Psoas muscle (tissue), 8 donors: ENCODE measurements around the gene FXYD2. TPM values are rescaled to one million over a fixed set of nuclear protein-coding genes. Genes with fewer than 3 reads are reported as not detected.

ENCODE experiments used
- ATAC-seq, 4 donors: fragments of 200-7000 bp; cut with Tn5 transposase; one replicate each; pipeline ENCODE4 v1.9.1; 2020; ENCODE audit warnings: moderate library complexity in 3 of 4, mild to moderate bottlenecking in 2 of 4
- DNase-seq, 2 donors: peaks; one replicate each; pipeline ENCODE4 v3.0.0-alpha.2; 2020
- H3K27ac ChIP-seq: fragments of 200-600 bp; one replicate; pipeline ENCODE4 v1.8.0; 2022
- H3K27me3 ChIP-seq, 3 donors: fragments of 200-600 bp in 1 of 3; one replicate each; pipeline versions ENCODE4 v1.6.1 to v1.8.0; 2013 to 2022; ENCODE audit warnings: low read length in 2 of 3, mild to moderate bottlenecking in 2 of 3, moderate library complexity in 1 of 3; ENCODE audit not compliant: insufficient read depth in 3 of 3
- H3K36me3 ChIP-seq, 2 donors: fragments of 200-600 bp in 1 of 2; one replicate each; pipeline versions ENCODE4 v1.6.1 to v1.8.0; 2013 to 2022; ENCODE audit warnings: low read depth in 1 of 2, mild to moderate bottlenecking in 1 of 2, moderate library complexity in 1 of 2; ENCODE audit not compliant: insufficient read depth in 1 of 2
- H3K4me1 ChIP-seq: fragments of 200-600 bp; one replicate; pipeline ENCODE4 v1.8.0; 2022
- H3K4me3 ChIP-seq: fragments of 200-600 bp; one replicate; pipeline ENCODE4 v1.8.0; 2022; ENCODE audit warnings: mild to moderate bottlenecking
- H3K9me3 ChIP-seq: fragments of 200-600 bp; one replicate; pipeline ENCODE4 v1.8.0; 2022
- CTCF ChIP-seq: fragments of 200-600 bp; IDR thresholded peaks from one replicate; pipeline ENCODE4 v1.8.0; 2022; ENCODE audit warnings: antibody characterized with exemption
- WGBS, 3 donors: extraction: QIAGEN DNeasy Blood & Tissue Kit; methylation state at CpG; one replicate each; pipeline versions ENCODE4 v1.1.6 to v1.1.7; 2013; 5-methylcytosine and 5-hydroxymethylcytosine counted together
- intact Hi-C, 2 donors: fragments of 100-400 bp; cut with DNase I; formaldehyde crosslinking; loops; one replicate each; pipeline versions ENCODE4 v1.11.0 to v1.14.2; 2022
- polyA plus RNA-seq, 3 donors: library from polyadenylated mRNA; stranded (reverse); fragments of 200-250 nt; gene quantifications; one replicate each; pipeline ENCODE4 v1.2.3, GENCODE V29; 2013
- total RNA-seq, 4 donors: library from RNA; stranded (reverse); fragmentation: NEBNext Ultra II Directional in 2 of 4; extraction: Animal tissue kit (Norgen Biotek cat#: 25700) in 2 of 4; gene quantifications; one replicate each; pipeline versions ENCODE4 v1.2.1 to v1.2.4, GENCODE V29; 2021 to 2023
- donor health status: healthy with polysubstance abuse.
- donor health status: DM: no; HTN: no; CAD: no; lungs with moderate emphysema.
- donor health status: Bipolar disorder and iron deficiency.
- donor health status: healthy.
- donor health status: DM: yes; HTN: yes; CAD: no.
- donor health status: DM: no; HTN: no; CAD: no.
- donor health status: DM: no; HTN: no; CAD: no.
- donor health status: DM: yes; HTN: yes; CAD: no.

Gene FXYD2
- total and polyA plus RNA-seq, 7 donors: 0.17 to 0.69 (median 0.42) TPM; not detected in 2

DNA sequence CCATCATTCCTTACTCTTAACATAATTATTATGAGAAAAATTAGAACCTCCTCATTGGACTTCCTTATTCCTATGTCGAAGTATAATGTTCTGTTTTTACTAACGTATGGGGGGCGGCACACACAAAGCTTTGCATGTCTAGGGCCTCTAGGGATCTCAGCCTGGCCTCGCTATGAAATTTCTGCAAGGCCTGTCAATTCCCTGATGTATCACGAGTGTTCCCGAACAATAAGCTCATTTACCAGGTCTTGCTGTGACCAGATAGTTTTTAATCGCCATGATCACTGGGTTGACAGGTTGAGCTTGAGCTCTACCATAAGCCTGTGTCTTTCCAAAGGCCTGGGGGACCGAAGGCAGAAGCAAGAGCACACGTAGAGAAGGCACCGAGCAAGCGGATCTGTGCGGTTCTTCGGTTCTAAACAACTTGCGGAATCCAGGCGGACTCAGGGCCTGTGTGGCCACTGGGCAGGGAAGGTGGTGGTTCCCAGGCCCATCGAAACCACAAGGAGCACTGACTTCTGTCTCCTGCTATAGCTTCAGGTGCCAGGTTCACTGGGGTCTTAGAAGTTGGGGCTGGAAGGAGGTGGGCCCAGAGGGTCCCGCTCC, 10.4 kb upstream of the FXYD2 start:
- DNase-seq (no peak), ATAC-seq (no peak)
- no peak for TF ChIP-seq CTCF
- intact Hi-C loops: no loop called here
- peaks cover 12% of the 10 kb centered on the region for H3K4me1 ChIP-seq
- no peaks in the 10 kb centered on the region for H3K27me3 ChIP-seq
- H3K4me3 ChIP-seq: no peak overlapping the region
- no peak overlapping the region for H3K27ac ChIP-seq
- H3K36me3 ChIP-seq: no peaks in the 10 kb centered on the region
- WGBS, 3 donors: 91 to 94% (median 91%) methylated on average over 17 of the region's 17 CpGs
- H3K9me3 ChIP-seq: no peaks in the 10 kb centered on the region

GRCh38 chr11:117834068-117834810, 9.7 kb upstream of the FXYD2 start:
- peaks cover 12% of the 10 kb centered on the region for H3K4me1 ChIP-seq
- no peaks in the 10 kb centered on the region for H3K27me3 ChIP-seq
- H3K4me3 ChIP-seq: no peak overlapping the region
- ATAC-seq (peak; percentile 51 to 76 (median 68)), DNase-seq (no peak)
- no peaks in the 10 kb centered on the region for H3K9me3 ChIP-seq
- intact Hi-C loops: no loop called here
- peak overlapping the region; percentile 60 for H3K27ac ChIP-seq
- no peak for TF ChIP-seq CTCF
- 91 to 93% (median 92%) methylated on average over 6 of the region's 6 CpGs for WGBS, 3 donors
- H3K36me3 ChIP-seq: no peaks in the 10 kb centered on the region

GRCh38 chr11:117833401-117833891, 8.9 kb upstream of the FXYD2 start:
- DNase-seq: peak; percentile 81 to 93
- no peaks in the 10 kb centered on the region for H3K27me3 ChIP-seq
- no peaks in the 10 kb centered on the region for H3K9me3 ChIP-seq
- H3K27ac ChIP-seq: peak overlapping the region; percentile 60
- intact Hi-C loops: no loop called here
- peaks cover 12% of the 10 kb centered on the region for H3K4me1 ChIP-seq
- 30 to 33% (median 32%) methylated on average over 7 of the region's 7 CpGs for WGBS, 3 donors
- peak; percentile 92 to 96 (median 95) for ATAC-seq
- no peaks in the 10 kb centered on the region for H3K36me3 ChIP-seq
- no peak for TF ChIP-seq CTCF
- no peak overlapping the region for H3K4me3 ChIP-seq

DNA sequence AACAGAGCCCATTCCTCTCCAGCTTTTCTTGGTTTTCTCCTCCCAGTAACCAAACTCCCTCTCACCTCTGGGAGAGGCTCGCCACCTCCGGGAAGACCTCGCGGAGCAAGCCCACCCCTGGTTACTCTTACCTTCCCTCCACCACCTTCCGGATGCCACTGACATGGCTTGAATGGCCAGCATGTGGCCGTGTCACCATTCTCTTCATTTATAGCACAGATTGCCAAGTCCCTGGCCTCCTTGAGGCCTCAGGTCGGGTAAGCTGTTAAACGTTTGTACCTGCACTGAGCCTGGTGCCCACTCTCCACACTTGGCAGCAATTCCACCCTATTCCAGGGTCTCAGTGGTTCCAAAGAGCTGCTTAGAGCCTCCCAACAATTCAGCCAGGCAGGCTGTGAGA, 8.0 kb upstream of the FXYD2 start:
- WGBS, 3 donors: 92 to 93% (median 92%) methylated on average over 8 of the region's 8 CpGs
- Histone ChIP-seq H3K4me3 (no peak overlapping the region), H3K9me3 (no peaks in the 10 kb centered on the region), H3K36me3 (no peaks in the 10 kb centered on the region), H3K4me1 (peaks cover 12% of the 10 kb centered on the region), H3K27me3 (no peaks in the 10 kb centered on the region), H3K27ac (no peak overlapping the region)
- intact Hi-C loops: no loop called here
- ATAC-seq (no peak), DNase-seq (no peak)
- no peak for TF ChIP-seq CTCF
